HEK293T (cell line): ENCODE measurements around the gene SLA2.

Experiments used
- ARNT ChIP-seq: fragments of 450-650 bp; IDR thresholded peaks from 2 replicates; pipeline ENCODE4 v1.6.1; 2017; ENCODE audit warnings: mild to moderate bottlenecking
- L3MBTL2 ChIP-seq: fragments of 450-650 bp; conservative IDR thresholded peaks from 2 replicates; pipeline ENCODE4 v1.6.1; 2016; ENCODE audit warnings: mild to moderate bottlenecking
- SUZ12 ChIP-seq: fragments of 450-650 bp; IDR thresholded peaks from 2 replicates; pipeline ENCODE4 v1.6.1; 2016; ENCODE audit warnings: mild to moderate bottlenecking

- TF ChIP-seq L3MBTL2 (no peak), ARNT (no peak), SUZ12 (no peak)
Observed at GRCh38 chr20:36591281-36591680, 54.7 kb downstream of the SLA2 start.
